ENCODE data around the gene ITK. TPM values are rescaled to one million over a fixed set of nuclear protein-coding genes. Genes with fewer than 3 reads are reported as not detected.
"Not testable (repeated sequence)": the region's sequence is repeated elsewhere in the genome, so short reads cannot be mapped to it uniquely, and the experiment has no call there.

The ITK gene
- total RNA-seq, 1 donor from 2014 or later = not detected

DNA sequence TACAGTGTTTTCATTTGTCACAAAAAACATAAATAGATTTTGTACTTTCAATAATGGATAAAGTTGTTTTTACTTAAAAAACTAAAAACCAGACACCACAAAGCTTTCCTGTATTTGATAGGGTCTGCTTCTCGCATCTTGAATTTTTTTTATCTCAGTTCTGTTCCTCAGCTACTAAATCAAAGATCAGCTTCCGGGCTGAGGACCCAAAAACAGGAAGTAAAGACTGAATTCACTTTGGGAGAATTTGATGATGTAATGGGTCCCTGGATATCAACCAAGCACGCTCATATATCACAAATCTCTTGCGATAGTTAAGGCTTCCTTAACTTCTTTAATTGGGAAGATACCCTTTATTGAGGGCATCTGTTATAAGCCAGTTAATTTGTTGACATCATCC, 24.1 kb downstream of the ITK start:
- no peak overlapping the region for H2AFZ ChIP-seq (replicated peaks)

GRCh38 chr5:157205708-157206107, 25.1 kb downstream of the ITK start:
- Histone ChIP-seq H2AFZ (replicated peaks) (no peak overlapping the region), H4K20me1 (ENCODE audit: low read depth) (no peaks in the 10 kb centered on the region), H3K4me1 (no peaks in the 10 kb centered on the region), H3K9ac (no peak overlapping the region), H3K27ac (no peak overlapping the region), H3K36me3 (no peaks in the 10 kb centered on the region), H3K79me2 (ENCODE audit: low read depth) (no peaks in the 10 kb centered on the region), H3K9me3 (ENCODE audit: low read depth) (no peaks in the 10 kb centered on the region), H3K4me2 (no peak overlapping the region), H3K27me3 (no peaks in the 10 kb centered on the region), H3F3A (ENCODE audit: low read depth) (no peaks in the 10 kb centered on the region), H3K4me3 (no peak overlapping the region)
- Mint-ChIP-seq H3K4me3 (no peak overlapping the region), H3K27ac (no peak overlapping the region), H3K9me3 (peaks cover 2% of the 10 kb centered on the region), H3K27me3 (ENCODE audit: insufficient read depth, low read depth) (no peaks in the 10 kb centered on the region), H3K36me3 (no peaks in the 10 kb centered on the region), H3K4me1 (no peaks in the 10 kb centered on the region)
- no peak for DNase-seq (ENCODE audit: low spot score)
- no peak for TF ChIP-seq EZH2phosphoT487 (IDR thresholded peaks at IDR 0.05)
- no peak for TF ChIP-seq EZH2 (IDR thresholded peaks at IDR 0.05)
- no peak for TF ChIP-seq CTCF (IDR thresholded peaks at IDR 0.05)

More for the DNA sequence above, 24.1 kb downstream of the ITK start:
- Histone ChIP-seq H4K20me1 (ENCODE audit: low read depth) (no peaks in the 10 kb centered on the region), H3K4me1 (no peaks in the 10 kb centered on the region), H3K4me3 (no peak overlapping the region), H3K27me3 (no peaks in the 10 kb centered on the region), H3K4me2 (no peak overlapping the region), H3K9ac (no peak overlapping the region), H3K36me3 (no peaks in the 10 kb centered on the region), H3F3A (ENCODE audit: low read depth) (no peaks in the 10 kb centered on the region), H3K27ac (no peak overlapping the region), H3K9me3 (ENCODE audit: low read depth) (no peaks in the 10 kb centered on the region), H3K79me2 (ENCODE audit: low read depth) (no peaks in the 10 kb centered on the region)
- H3K27ac Mint-ChIP-seq = no peak overlapping the region
- H3K4me3 Mint-ChIP-seq = no peak overlapping the region
- no peak for DNase-seq (ENCODE audit: low spot score)
- no peak for TF ChIP-seq CTCF (IDR thresholded peaks at IDR 0.05)
- no peak for TF ChIP-seq EZH2 (IDR thresholded peaks at IDR 0.05)
- TF ChIP-seq EZH2phosphoT487 (IDR thresholded peaks at IDR 0.05) = no peak
- H3K4me1 Mint-ChIP-seq = no peaks in the 10 kb centered on the region
- H3K9me3 Mint-ChIP-seq = peaks cover 2% of the 10 kb centered on the region
- H3K36me3 Mint-ChIP-seq = no peaks in the 10 kb centered on the region
- H3K27me3 Mint-ChIP-seq (ENCODE audit: insufficient read depth, low read depth) = no peaks in the 10 kb centered on the region

GRCh38 chr5:157210652-157211051, 30.0 kb downstream of the ITK start:
- H3K79me2 ChIP-seq (ENCODE audit: low read depth); H3K27me3 ChIP-seq; H3K9ac ChIP-seq; H3K36me3 Mint-ChIP-seq; H3K9me3 ChIP-seq (ENCODE audit: low read depth); H4K20me1 ChIP-seq (ENCODE audit: low read depth); H3K27ac Mint-ChIP-seq; H3K27ac ChIP-seq; H2AFZ ChIP-seq (replicated peaks); DNase-seq (ENCODE audit: low spot score); H3F3A ChIP-seq (ENCODE audit: low read depth); H3K4me1 ChIP-seq; H3K4me3 ChIP-seq; H3K4me1 Mint-ChIP-seq; H3K27me3 Mint-ChIP-seq (ENCODE audit: insufficient read depth, low read depth); H3K9me3 Mint-ChIP-seq; H3K4me3 Mint-ChIP-seq; H3K36me3 ChIP-seq; H3K4me2 ChIP-seq: not testable (repeated sequence)

- no peak overlapping the region for H3K27ac Mint-ChIP-seq
- peaks cover 2% of the 10 kb centered on the region for H3K9me3 Mint-ChIP-seq
- no peak for DNase-seq (ENCODE audit: low spot score)
- H2AFZ ChIP-seq (replicated peaks) = no peak overlapping the region
- no peaks in the 10 kb centered on the region for H3F3A ChIP-seq (ENCODE audit: low read depth)
- no peaks in the 10 kb centered on the region for H4K20me1 ChIP-seq (ENCODE audit: low read depth)
- TF ChIP-seq EZH2phosphoT487 (IDR thresholded peaks at IDR 0.05) = no peak
- no peak for TF ChIP-seq EZH2 (IDR thresholded peaks at IDR 0.05)
- TF ChIP-seq CTCF (IDR thresholded peaks at IDR 0.05) = no peak
- no peaks in the 10 kb centered on the region for H3K36me3 Mint-ChIP-seq
- no peaks in the 10 kb centered on the region for H3K9me3 ChIP-seq (ENCODE audit: low read depth)
- no peaks in the 10 kb centered on the region for H3K79me2 ChIP-seq (ENCODE audit: low read depth)
- no peaks in the 10 kb centered on the region for H3K4me1 ChIP-seq
- H3K27ac ChIP-seq = no peak overlapping the region
- H3K27me3 Mint-ChIP-seq (ENCODE audit: insufficient read depth, low read depth) = peaks cover 3% of the 10 kb centered on the region
- H3K36me3 ChIP-seq = no peaks in the 10 kb centered on the region
- H3K9ac ChIP-seq = no peak overlapping the region
- H3K4me3 ChIP-seq = no peak overlapping the region
- H3K4me3 Mint-ChIP-seq = no peak overlapping the region
- peaks cover 6% of the 10 kb centered on the region for H3K4me1 Mint-ChIP-seq
- no peak overlapping the region for H3K4me2 ChIP-seq
- no peaks in the 10 kb centered on the region for H3K27me3 ChIP-seq
Measured at GRCh38 chr5:157212307-157212706, 31.7 kb downstream of the ITK start.
